ENCODE results near the gene USP15.
A peak's percentile ranks its signal among the peaks of the same experiment; 100 is the strongest.

Gene USP15

DNA sequence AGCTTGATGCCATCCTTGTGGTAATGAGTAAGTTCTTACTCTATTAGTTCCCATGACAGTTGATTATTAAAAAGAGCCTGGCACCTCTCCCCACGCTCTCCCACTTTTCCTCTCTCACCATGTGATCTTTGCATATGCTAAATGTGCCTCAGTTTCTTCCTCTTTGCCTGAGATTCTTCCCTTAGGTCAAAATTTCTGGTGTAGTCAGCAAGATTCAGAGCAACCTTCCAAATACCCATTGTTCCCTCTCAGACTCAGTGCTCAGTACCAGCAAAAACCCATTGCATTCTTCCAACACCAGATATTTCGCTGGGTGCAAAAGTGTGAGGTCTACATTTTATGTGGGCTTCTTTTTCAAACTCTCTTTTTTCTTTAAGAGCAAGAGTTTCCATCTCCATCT lies 10.8 kb upstream of the USP15 start:
- no peaks in the 10 kb centered on the region for H3K27me3 ChIP-seq
- H3K36me3 ChIP-seq = no peaks in the 10 kb centered on the region
- peaks cover 36 to 40% of the 10 kb centered on the region in 2 experiments for H3K4me1 ChIP-seq (ENCODE audit: control insufficient read depth in 1 of 2, insufficient read depth in 1 of 2, low read depth in 1 of 2, low read length in 1 of 2)
- TF ChIP-seq, protein P1, sequence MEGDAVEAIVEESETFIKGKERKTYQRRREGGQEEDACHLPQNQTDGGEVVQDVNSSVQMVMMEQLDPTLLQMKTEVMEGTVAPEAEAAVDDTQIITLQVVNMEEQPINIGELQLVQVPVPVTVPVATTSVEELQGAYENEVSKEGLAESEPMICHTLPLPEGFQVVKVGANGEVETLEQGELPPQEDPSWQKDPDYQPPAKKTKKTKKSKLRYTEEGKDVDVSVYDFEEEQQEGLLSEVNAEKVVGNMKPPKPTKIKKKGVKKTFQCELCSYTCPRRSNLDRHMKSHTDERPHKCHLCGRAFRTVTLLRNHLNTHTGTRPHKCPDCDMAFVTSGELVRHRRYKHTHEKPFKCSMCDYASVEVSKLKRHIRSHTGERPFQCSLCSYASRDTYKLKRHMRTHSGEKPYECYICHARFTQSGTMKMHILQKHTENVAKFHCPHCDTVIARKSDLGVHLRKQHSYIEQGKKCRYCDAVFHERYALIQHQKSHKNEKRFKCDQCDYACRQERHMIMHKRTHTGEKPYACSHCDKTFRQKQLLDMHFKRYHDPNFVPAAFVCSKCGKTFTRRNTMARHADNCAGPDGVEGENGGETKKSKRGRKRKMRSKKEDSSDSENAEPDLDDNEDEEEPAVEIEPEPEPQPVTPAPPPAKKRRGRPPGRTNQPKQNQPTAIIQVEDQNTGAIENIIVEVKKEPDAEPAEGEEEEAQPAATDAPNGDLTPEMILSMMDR (IDR thresholded peaks at IDR 0.05) = no peak
- no peaks in the 10 kb centered on the region for H3K9me3 ChIP-seq
- H3K4me3 ChIP-seq (ENCODE audit: low read depth in 1 of 2, low read length in 1 of 2) = no peak overlapping the region
- peak overlapping the region; percentile 82 for H3K27ac ChIP-seq

DNA sequence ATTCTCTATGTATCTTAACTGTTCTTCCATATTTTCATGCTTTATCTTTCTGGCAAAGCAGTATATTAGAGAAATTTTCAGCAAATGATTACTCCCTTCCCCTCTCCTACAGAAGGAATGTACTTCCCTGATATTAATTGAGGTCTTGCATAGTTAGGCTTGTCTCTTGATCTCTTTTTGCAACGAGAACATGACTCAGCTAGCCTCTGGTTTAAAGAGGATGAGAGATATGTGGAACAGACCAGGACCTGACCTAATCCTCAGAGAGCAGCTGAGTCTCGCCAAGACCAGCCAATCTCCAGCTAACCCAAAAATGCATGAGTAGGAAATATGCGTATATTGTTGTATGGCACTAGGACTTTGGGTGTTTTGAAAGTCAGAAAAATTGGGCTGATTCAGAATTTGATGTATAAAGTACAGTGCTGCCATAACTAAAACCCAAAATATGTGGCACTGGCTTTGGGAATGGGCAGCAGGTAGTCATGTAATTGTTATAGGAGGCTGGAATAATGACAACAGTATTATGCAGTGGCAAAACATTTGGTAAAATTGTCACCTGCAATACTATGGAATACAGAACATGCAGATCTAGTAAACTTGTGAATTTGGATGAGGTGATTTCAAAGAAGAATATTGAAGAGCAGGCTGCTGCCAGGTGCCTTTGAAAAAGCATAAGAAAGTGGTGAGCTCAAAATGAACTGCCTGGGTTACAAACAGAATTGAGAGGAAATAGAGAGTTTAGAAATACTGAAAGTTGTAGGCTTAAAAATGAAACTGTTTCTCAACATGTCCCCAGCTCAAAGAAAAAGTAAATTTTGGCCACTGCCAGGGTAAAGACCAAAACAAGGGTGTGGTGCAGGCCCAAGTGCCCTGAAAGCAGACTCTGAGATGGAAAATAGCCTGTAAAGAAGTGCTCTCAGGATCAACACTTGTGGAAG lies 9.3 kb upstream of the USP15 start:
- H3K4me1 ChIP-seq (ENCODE audit: control insufficient read depth in 1 of 2, insufficient read depth in 1 of 2, low read depth in 1 of 2, low read length in 1 of 2) = peaks cover 36 to 40% of the 10 kb centered on the region in 2 experiments
- H3K9me3 ChIP-seq = no peaks in the 10 kb centered on the region
- no peaks in the 10 kb centered on the region for H3K27me3 ChIP-seq
- H3K36me3 ChIP-seq = no peaks in the 10 kb centered on the region
- H3K4me3 ChIP-seq (ENCODE audit: low read depth in 1 of 2, low read length in 1 of 2) = peak overlapping the region; percentile 30 to 33
- TF ChIP-seq, protein P1 (IDR thresholded peaks at IDR 0.05) = no peak
- H3K27ac ChIP-seq = peak overlapping the region; percentile 82

DNA sequence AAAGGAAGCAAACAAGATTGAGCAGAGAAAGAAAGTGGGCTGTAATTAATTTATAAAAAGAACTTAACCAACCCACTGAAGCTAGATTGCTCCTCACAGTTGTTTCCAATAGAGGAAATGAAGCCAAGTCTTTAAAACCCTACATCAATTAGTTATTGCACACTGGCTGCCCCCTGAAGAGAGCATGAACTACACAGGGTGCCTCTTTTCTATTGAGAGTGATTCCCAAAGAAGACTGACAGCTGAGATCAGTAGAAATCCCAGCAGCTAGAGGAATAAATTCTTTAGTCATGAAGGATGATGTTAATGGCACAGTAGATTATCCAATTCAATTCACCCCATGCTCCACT lies 8.6 kb upstream of the USP15 start:
- Histone ChIP-seq H3K36me3 (no peaks in the 10 kb centered on the region), H3K9me3 (no peaks in the 10 kb centered on the region), H3K4me3 (ENCODE audit: low read depth in 1 of 2, low read length in 1 of 2) (peak overlapping the region; percentile 30 to 33), H3K27me3 (no peaks in the 10 kb centered on the region), H3K4me1 (ENCODE audit: control insufficient read depth in 1 of 2, insufficient read depth in 1 of 2, low read depth in 1 of 2, low read length in 1 of 2) (peaks cover 40 to 45% of the 10 kb centered on the region in 2 experiments), H3K27ac (peak overlapping the region; percentile 82)
- TF ChIP-seq, protein P1 (IDR thresholded peaks at IDR 0.05) = no peak

DNA sequence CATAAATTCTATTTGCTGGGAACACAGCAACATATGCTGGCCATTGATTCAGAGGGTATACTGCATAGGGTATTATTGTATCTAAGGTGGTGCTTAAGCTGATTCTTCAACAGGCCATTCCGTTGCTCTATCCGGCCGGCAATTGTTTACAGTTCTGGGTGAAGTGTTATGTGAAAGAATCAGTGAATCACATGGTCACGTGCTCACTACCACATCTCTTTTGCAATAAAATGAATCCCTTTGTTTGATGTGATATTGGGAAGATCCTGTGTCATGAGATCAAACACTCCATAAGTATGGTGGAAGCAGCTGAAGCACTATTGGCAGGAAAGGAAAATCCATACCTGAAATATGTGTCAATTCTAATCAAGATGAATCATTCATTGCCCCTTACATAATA lies 7.6 kb upstream of the USP15 start:
- Histone ChIP-seq H3K27ac (peak overlapping the region; percentile 82), H3K4me1 (ENCODE audit: control insufficient read depth in 1 of 2, insufficient read depth in 1 of 2, low read depth in 1 of 2, low read length in 1 of 2) (peaks cover 50 to 55% of the 10 kb centered on the region in 2 experiments), H3K9me3 (no peaks in the 10 kb centered on the region), H3K4me3 (ENCODE audit: low read depth in 1 of 2, low read length in 1 of 2) (no peak overlapping the region), H3K36me3 (no peaks in the 10 kb centered on the region), H3K27me3 (no peaks in the 10 kb centered on the region)
- TF ChIP-seq, protein P1 (IDR thresholded peaks at IDR 0.05) = no peak

DNA sequence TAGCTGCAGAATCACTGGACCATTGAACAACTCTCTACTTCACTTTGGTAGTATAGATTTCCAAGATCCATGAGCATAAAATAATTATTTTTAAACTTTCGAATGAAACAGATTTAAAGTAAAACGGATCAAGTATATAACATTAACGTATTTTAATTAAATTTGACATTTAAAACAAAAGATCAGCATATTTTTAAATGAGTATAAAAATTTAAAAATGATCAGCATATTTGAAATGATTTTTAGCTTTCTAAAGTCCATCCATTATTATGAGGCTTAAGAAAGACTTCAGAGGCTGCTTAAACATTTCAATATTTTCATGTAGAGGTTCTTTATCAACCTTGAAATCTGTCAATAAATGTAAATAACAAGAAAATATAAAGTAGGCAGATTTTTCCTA lies 5.2 kb upstream of the USP15 start:
- TF ChIP-seq, protein P1 (IDR thresholded peaks at IDR 0.05) = no peak
- no peaks in the 10 kb centered on the region for H3K27me3 ChIP-seq
- H3K36me3 ChIP-seq = no peaks in the 10 kb centered on the region
- H3K27ac ChIP-seq = no peak overlapping the region
- no peaks in the 10 kb centered on the region for H3K9me3 ChIP-seq
- peaks cover 57 to 58% of the 10 kb centered on the region in 2 experiments for H3K4me1 ChIP-seq (ENCODE audit: control insufficient read depth in 1 of 2, insufficient read depth in 1 of 2, low read depth in 1 of 2, low read length in 1 of 2)
- H3K4me3 ChIP-seq (ENCODE audit: low read depth in 1 of 2, low read length in 1 of 2) = no peak overlapping the region
